Nephron progenitor cell (in vitro differentiated cells): ENCODE results near the gene CCDC82.
A peak's percentile ranks its signal among the peaks of the same experiment; 100 is the strongest.

Source experiments
- DNase-seq: peaks from one replicate; pipeline ENCODE4 v3.0.0; 2021
- H3K27ac Mint-ChIP-seq: 2 replicates; pipeline ENCODE4 v1.8.0; 2021; ENCODE audit warnings: mild to moderate bottlenecking, moderate library complexity, mixed read lengths
- H3K27me3 Mint-ChIP-seq: 2 replicates; pipeline ENCODE4 v1.8.0; 2021; ENCODE audit warnings: mild to moderate bottlenecking, low read depth, mixed read lengths; ENCODE audit not compliant: poor library complexity
- H3K36me3 Mint-ChIP-seq: 2 replicates; pipeline ENCODE4 v1.8.0; 2021; ENCODE audit warnings: low read depth, mixed read lengths
- H3K4me1 Mint-ChIP-seq: 2 replicates; pipeline ENCODE4 v1.8.0; 2021; ENCODE audit warnings: mixed read lengths
- H3K4me3 Mint-ChIP-seq: 2 replicates; pipeline ENCODE4 v1.8.0; 2021; ENCODE audit warnings: mild to moderate bottlenecking, moderate library complexity, mixed read lengths
- H3K9me3 Mint-ChIP-seq: 2 replicates; pipeline ENCODE4 v1.8.0; 2021; ENCODE audit warnings: mild to moderate bottlenecking, moderate library complexity, mixed read lengths
- TF ChIP-seq, protein P1 (sequence below): fragments of 200-600 bp; sonication (generic); IDR thresholded peaks from 2 replicates; pipeline ENCODE4 v1.5.0; 2021; ENCODE audit warnings: antibody characterized with exemption

Gene CCDC82

DNA sequence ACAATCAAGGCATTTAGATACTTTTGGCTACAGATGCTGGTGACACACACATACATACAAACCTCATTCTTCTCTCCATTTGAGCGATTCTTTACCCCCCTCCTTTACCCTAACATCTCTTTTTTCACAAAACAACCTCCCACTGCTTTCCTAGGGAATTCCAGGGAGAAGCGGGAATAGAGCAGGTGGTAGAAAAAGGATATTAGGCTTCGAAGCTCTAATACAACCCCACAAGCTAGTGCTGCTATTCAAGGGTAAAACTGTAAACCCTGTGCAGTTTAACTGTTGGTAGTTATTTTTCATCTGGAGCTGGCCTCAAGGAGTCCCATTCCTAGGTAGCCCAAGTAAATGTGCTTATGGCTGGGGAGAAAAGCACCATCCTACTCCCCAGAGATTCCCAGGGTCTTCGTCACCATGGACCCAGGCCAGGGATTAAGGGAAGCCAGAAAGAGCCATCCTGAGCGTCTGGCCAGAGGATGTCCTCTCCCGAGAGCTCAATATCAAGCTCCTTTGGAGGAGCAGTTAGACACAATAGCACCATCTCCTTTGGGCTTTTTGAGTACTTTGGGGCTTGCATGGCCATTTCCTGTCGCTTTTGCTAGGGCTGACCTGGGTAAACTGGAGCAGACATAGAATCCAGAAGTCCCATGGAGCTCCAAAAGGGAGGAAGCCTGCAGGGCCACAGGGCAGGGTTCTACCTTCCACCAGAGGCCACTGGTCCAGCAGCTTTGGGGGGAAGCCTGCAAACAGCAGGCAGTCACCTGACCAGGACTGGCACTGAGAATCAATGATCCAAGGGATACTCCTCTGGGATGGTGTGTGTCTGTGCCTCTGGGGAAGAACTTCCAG lies 49.8 kb downstream of the CCDC82 start:
- H3K27ac Mint-ChIP-seq: peak overlapping the region; percentile 10
- H3K4me3 Mint-ChIP-seq: peak overlapping the region; percentile 95
- H3K36me3 Mint-ChIP-seq: peaks cover 5% of the 10 kb centered on the region
- H3K4me1 Mint-ChIP-seq: peaks cover 79% of the 10 kb centered on the region
- DNase-seq: no peak
- no peaks in the 10 kb centered on the region for H3K9me3 Mint-ChIP-seq
- TF ChIP-seq, protein P1, sequence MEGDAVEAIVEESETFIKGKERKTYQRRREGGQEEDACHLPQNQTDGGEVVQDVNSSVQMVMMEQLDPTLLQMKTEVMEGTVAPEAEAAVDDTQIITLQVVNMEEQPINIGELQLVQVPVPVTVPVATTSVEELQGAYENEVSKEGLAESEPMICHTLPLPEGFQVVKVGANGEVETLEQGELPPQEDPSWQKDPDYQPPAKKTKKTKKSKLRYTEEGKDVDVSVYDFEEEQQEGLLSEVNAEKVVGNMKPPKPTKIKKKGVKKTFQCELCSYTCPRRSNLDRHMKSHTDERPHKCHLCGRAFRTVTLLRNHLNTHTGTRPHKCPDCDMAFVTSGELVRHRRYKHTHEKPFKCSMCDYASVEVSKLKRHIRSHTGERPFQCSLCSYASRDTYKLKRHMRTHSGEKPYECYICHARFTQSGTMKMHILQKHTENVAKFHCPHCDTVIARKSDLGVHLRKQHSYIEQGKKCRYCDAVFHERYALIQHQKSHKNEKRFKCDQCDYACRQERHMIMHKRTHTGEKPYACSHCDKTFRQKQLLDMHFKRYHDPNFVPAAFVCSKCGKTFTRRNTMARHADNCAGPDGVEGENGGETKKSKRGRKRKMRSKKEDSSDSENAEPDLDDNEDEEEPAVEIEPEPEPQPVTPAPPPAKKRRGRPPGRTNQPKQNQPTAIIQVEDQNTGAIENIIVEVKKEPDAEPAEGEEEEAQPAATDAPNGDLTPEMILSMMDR: no peak
- peaks cover 3% of the 10 kb centered on the region for H3K27me3 Mint-ChIP-seq

- Mint-ChIP-seq H3K27me3 (peaks cover 2% of the 10 kb centered on the region), H3K9me3 (no peaks in the 10 kb centered on the region), H3K36me3 (peaks cover 13% of the 10 kb centered on the region), H3K27ac (peak overlapping the region; percentile 44), H3K4me1 (peaks cover 88% of the 10 kb centered on the region), H3K4me3 (peak overlapping the region; percentile 95)
- TF ChIP-seq, protein P1: no peak
- no peak for DNase-seq
These were observed 50.6 kb downstream of the CCDC82 start for GRCh38 chr11:96338910-96339705.

- peaks cover 96% of the 10 kb centered on the region for H3K4me1 Mint-ChIP-seq
- H3K9me3 Mint-ChIP-seq: no peaks in the 10 kb centered on the region
- no peak overlapping the region for H3K27ac Mint-ChIP-seq
- no peaks in the 10 kb centered on the region for H3K27me3 Mint-ChIP-seq
- DNase-seq: no peak
- H3K4me3 Mint-ChIP-seq: peak overlapping the region; percentile 95
- TF ChIP-seq, protein P1: no peak
- peaks cover 13% of the 10 kb centered on the region for H3K36me3 Mint-ChIP-seq
These were observed 51.9 kb downstream of the CCDC82 start for GRCh38 chr11:96337541-96338431.

DNA sequence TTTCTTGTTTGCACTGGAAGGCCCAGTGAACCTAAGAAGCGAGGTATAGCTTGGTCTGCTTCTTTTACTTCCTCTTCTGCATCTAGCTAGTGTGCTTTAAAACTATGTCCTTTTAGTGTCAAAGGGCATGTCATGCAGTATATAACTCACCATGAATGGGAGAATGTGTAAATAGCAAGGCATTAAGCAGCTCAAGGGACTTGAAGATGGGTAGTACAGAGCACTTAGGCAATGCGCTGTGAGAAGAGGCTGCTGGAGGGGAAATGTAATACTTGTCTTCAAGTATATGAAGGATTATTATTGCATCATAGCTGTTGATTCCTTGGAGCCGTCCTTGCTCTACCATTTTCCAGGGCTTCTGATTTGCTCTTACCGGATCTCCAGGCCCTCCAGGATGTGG lies 54.3 kb downstream of the CCDC82 start:
- Mint-ChIP-seq H3K4me3 (peak overlapping the region; percentile 2), H3K36me3 (peaks cover 14% of the 10 kb centered on the region), H3K4me1 (peaks cover 94% of the 10 kb centered on the region), H3K27me3 (no peaks in the 10 kb centered on the region), H3K27ac (peak overlapping the region; percentile 93), H3K9me3 (no peaks in the 10 kb centered on the region)
- DNase-seq: no peak
- TF ChIP-seq, protein P1: no peak

GRCh38 chr11:96334219-96334618 lies 55.5 kb downstream of the CCDC82 start:
- no peak overlapping the region for H3K4me3 Mint-ChIP-seq
- no peaks in the 10 kb centered on the region for H3K27me3 Mint-ChIP-seq
- H3K36me3 Mint-ChIP-seq: peaks cover 16% of the 10 kb centered on the region
- DNase-seq: no peak
- H3K4me1 Mint-ChIP-seq: peaks cover 94% of the 10 kb centered on the region
- TF ChIP-seq, protein P1: no peak
- H3K27ac Mint-ChIP-seq: no peak overlapping the region
- H3K9me3 Mint-ChIP-seq: no peaks in the 10 kb centered on the region
